Neural cell (in vitro differentiated cells): ENCODE data around the gene ESD. TPM values are rescaled to one million over a fixed set of nuclear protein-coding genes. Genes with fewer than 3 reads are reported as not detected.

Source experiments
- H2AFZ ChIP-seq: fragments of 200-600, 300-800 bp; sonication (generic), shearing (Covaris generic); 2 replicates; pipeline ENCODE4 v1.6.0; 2014; ENCODE audit warnings: low read depth, mild to moderate bottlenecking, antibody characterized with exemption, low read length, moderate library complexity
- H3F3A ChIP-seq: fragments of 200-600 bp; shearing (Covaris generic); 2 replicates; pipeline ENCODE4 v1.6.1; 2016; ENCODE audit warnings: mild to moderate bottlenecking, moderate library complexity, mixed read lengths, antibody characterized with exemption, low read length; ENCODE audit not compliant: insufficient read depth, poor library complexity, severe bottlenecking
- H3K27ac ChIP-seq: fragments of 200-600, 300-800 bp; sonication (generic), shearing (Covaris generic); 2 replicates; pipeline ENCODE4 v1.5.1; 2014; ENCODE audit warnings: mild to moderate bottlenecking, low read length, moderate library complexity
- H3K27me3 ChIP-seq: fragments of 300-800, 200-600 bp; sonication (generic), shearing (Covaris generic); 2 replicates; pipeline ENCODE4 v1.6.0; 2014; ENCODE audit warnings: mild to moderate bottlenecking, low read depth, low read length, moderate library complexity; ENCODE audit not compliant: insufficient read depth
- H3K36me3 ChIP-seq: fragments of 300-800, 200-600 bp; sonication (generic), shearing (Covaris generic); 2 replicates; pipeline ENCODE4 v1.5.1; 2014; ENCODE audit warnings: mild to moderate bottlenecking, antibody characterized with exemption, low read length, moderate library complexity; ENCODE audit not compliant: insufficient read depth
- H3K4me2 ChIP-seq: fragments of 300-800, 200-600 bp; sonication (generic), shearing (Covaris generic); 2 replicates; pipeline ENCODE4 v1.6.0; 2014; ENCODE audit warnings: mild to moderate bottlenecking, low read length
- H3K4me3 ChIP-seq: fragments of 300-800, 200-600 bp; sonication (generic), shearing (Covaris generic); 2 replicates; pipeline ENCODE4 v1.5.1; 2014; ENCODE audit warnings: mild to moderate bottlenecking, low read length, moderate library complexity
- H3K79me2 ChIP-seq: fragments of 200-600 bp; shearing (Covaris generic); replicated peaks from 2 replicates; pipeline ENCODE4 v1.6.0; 2014; ENCODE audit warnings: mild to moderate bottlenecking, low read length, moderate library complexity; ENCODE audit not compliant: insufficient read depth
- H3K9ac ChIP-seq: fragments of 300-800, 200-600 bp; sonication (generic), shearing (Covaris generic); 2 replicates; pipeline ENCODE4 v1.6.1; 2016; ENCODE audit warnings: mild to moderate bottlenecking, low read length, mixed read lengths
- H3K9me2 ChIP-seq: fragments of 200-600 bp; shearing (Covaris generic); 2 replicates; pipeline ENCODE4 v1.6.1; 2016; ENCODE audit warnings: mild to moderate bottlenecking, low read length, mixed read lengths; ENCODE audit not compliant: insufficient read depth
- H3K9me3 ChIP-seq: fragments of 200-600, 300-800 bp; sonication (generic), shearing (Covaris generic); 2 replicates; pipeline ENCODE4 v1.6.1; 2016; ENCODE audit warnings: mild to moderate bottlenecking, mixed run types, low read length, moderate library complexity, mixed read lengths
- H4K20me1 ChIP-seq: fragments of 200-600 bp; shearing (Covaris generic); 2 replicates; pipeline ENCODE4 v1.6.1; 2016; ENCODE audit warnings: mild to moderate bottlenecking, mixed run types; ENCODE audit not compliant: insufficient read depth
- CTCF ChIP-seq: fragments of 450-650 bp; IDR thresholded peaks from 2 replicates; pipeline ENCODE4 v1.5.1; 2014; ENCODE audit warnings: antibody characterized with exemption, mild to moderate bottlenecking, moderate library complexity; ENCODE audit not compliant: poor library complexity, severe bottlenecking
- EP300 ChIP-seq: fragments of 450-650 bp; conservative IDR thresholded peaks from 2 replicates; pipeline ENCODE4 v1.6.1; 2014; ENCODE audit warnings: antibody characterized with exemption, mild to moderate bottlenecking, moderate library complexity; ENCODE audit not compliant: poor library complexity, severe bottlenecking
- EZH2 ChIP-seq: fragments of 200-600, 300-800 bp; shearing (Covaris generic), sonication (generic); IDR thresholded peaks from 2 replicates; pipeline ENCODE4 v1.6.1; 2014; ENCODE audit warnings: antibody characterized with exemption, low read length, borderline replicate concordance, mild to moderate bottlenecking; ENCODE audit not compliant: insufficient read depth, poor library complexity, severe bottlenecking
- MXI1 ChIP-seq: fragments of 450-650 bp; conservative IDR thresholded peaks from 2 replicates; pipeline ENCODE4 v1.6.1; 2014; ENCODE audit warnings: antibody characterized with exemption, mild to moderate bottlenecking; ENCODE audit not compliant: poor library complexity, severe bottlenecking
- POLR2AphosphoS5 ChIP-seq: IDR thresholded peaks from 2 replicates; pipeline ENCODE4 v1.6.1; 2012
- RAD21 ChIP-seq: fragments of 450-650 bp; conservative IDR thresholded peaks from 2 replicates; pipeline ENCODE4 v1.6.1; 2014; ENCODE audit warnings: antibody characterized with exemption, mild to moderate bottlenecking, moderate library complexity
- SMC3 ChIP-seq: fragments of 450-650 bp; conservative IDR thresholded peaks from 2 replicates; pipeline ENCODE4 v1.6.1; 2014; ENCODE audit warnings: antibody characterized with exemption, mild to moderate bottlenecking, moderate library complexity; ENCODE audit not compliant: poor library complexity
- TAF1 ChIP-seq: IDR thresholded peaks from 2 replicates; pipeline ENCODE4 v1.6.1; 2012; ENCODE audit warnings: low read depth
- polyA plus RNA-seq: library from polyadenylated mRNA; depleted of rRNA; stranded (reverse); fragments of >200 nt; gene quantifications from 2 replicates; pipeline ENCODE4 v1.2.3, GENCODE V29; 2014
- TF ChIP-seq, protein P1 (sequence below): IDR thresholded peaks from 2 replicates; pipeline ENCODE4 v1.6.1; 2012; ENCODE audit warnings: borderline replicate concordance

ESD gene
- polyA plus RNA-seq, 1 donor from 2014 or later = 94.6 TPM

GRCh38 chr13:46783504-46783903, 13.5 kb downstream of the ESD start:
- no peak overlapping the region for H3K27ac ChIP-seq
- H2AFZ ChIP-seq = no peak overlapping the region
- H3K4me3 ChIP-seq = no peak overlapping the region
- no peak overlapping the region for H3K4me2 ChIP-seq
- no peaks in the 10 kb centered on the region for H3F3A ChIP-seq
- H3K27me3 ChIP-seq = no peaks in the 10 kb centered on the region
- H3K36me3 ChIP-seq = peaks cover 17% of the 10 kb centered on the region
- H3K9me3 ChIP-seq = no peaks in the 10 kb centered on the region
- H3K9me2 ChIP-seq = no peaks in the 10 kb centered on the region
- H3K9ac ChIP-seq = no peak overlapping the region
- TF ChIP-seq POLR2AphosphoS5 (no peak), TAF1 (no peak), CTCF (no peak), EP300 (no peak), SMC3 (no peak), EZH2 (no peak), RAD21 (no peak), MXI1 (no peak)
- TF ChIP-seq, protein P1, sequence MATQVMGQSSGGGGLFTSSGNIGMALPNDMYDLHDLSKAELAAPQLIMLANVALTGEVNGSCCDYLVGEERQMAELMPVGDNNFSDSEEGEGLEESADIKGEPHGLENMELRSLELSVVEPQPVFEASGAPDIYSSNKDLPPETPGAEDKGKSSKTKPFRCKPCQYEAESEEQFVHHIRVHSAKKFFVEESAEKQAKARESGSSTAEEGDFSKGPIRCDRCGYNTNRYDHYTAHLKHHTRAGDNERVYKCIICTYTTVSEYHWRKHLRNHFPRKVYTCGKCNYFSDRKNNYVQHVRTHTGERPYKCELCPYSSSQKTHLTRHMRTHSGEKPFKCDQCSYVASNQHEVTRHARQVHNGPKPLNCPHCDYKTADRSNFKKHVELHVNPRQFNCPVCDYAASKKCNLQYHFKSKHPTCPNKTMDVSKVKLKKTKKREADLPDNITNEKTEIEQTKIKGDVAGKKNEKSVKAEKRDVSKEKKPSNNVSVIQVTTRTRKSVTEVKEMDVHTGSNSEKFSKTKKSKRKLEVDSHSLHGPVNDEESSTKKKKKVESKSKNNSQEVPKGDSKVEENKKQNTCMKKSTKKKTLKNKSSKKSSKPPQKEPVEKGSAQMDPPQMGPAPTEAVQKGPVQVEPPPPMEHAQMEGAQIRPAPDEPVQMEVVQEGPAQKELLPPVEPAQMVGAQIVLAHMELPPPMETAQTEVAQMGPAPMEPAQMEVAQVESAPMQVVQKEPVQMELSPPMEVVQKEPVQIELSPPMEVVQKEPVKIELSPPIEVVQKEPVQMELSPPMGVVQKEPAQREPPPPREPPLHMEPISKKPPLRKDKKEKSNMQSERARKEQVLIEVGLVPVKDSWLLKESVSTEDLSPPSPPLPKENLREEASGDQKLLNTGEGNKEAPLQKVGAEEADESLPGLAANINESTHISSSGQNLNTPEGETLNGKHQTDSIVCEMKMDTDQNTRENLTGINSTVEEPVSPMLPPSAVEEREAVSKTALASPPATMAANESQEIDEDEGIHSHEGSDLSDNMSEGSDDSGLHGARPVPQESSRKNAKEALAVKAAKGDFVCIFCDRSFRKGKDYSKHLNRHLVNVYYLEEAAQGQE = no peak
- no peaks in the 10 kb centered on the region for H4K20me1 ChIP-seq
- H3K79me2 ChIP-seq = no peaks in the 10 kb centered on the region

DNA sequence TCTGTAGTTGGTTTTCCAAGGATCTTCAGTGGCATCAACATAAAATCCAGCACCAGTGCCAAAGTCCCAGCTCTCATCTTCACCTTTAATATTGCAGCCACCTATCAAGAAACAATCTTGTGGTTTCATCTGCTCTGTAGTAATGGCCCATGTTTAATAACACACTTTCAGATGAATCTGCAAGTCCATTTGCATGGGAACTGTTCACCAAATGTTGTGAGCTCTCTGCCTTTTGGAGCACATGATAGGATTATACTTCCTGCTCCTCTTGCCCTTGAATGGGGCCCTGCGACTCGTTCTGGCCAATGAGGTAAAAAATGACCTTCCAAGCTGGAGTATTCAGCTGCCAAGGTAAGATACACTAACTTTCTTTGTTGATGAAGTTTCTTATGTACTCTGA, 14.3 kb downstream of the ESD start:
- no peak for TF ChIP-seq POLR2AphosphoS5
- TF ChIP-seq MXI1 = no peak
- no peak for TF ChIP-seq EZH2
- no peak for TF ChIP-seq RAD21
- Histone ChIP-seq H3K27me3 (no peaks in the 10 kb centered on the region), H3K4me2 (no peak overlapping the region), H3K4me3 (no peak overlapping the region), H2AFZ (no peak overlapping the region), H3K36me3 (peaks cover 18% of the 10 kb centered on the region), H3K27ac (no peak overlapping the region), H3K79me2 (no peaks in the 10 kb centered on the region), H3K9ac (no peak overlapping the region), H4K20me1 (no peaks in the 10 kb centered on the region), H3K9me2 (no peaks in the 10 kb centered on the region), H3K9me3 (no peaks in the 10 kb centered on the region), H3F3A (no peaks in the 10 kb centered on the region)

DNA sequence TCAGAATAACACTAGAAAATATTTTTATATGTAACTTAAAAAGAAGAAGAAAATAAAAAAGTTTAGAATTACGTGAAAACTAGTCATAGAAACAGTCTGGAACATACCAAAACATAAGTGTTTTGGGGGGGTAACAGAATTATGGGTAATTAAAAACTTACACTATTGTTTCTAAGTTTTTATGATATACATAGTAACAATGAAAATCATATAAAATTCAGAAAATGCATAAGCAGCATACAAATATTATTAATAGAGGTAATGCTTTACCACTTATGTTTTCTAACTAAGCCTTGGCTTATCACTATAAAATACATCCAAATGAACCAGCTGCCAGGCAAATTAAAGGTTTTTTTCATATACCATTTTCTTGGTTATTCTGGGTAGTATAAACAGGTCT, 14.9 kb downstream of the ESD start:
- Histone ChIP-seq H3K79me2 (no peaks in the 10 kb centered on the region), H4K20me1 (no peaks in the 10 kb centered on the region), H3K27ac (no peak overlapping the region), H2AFZ (no peak overlapping the region), H3K36me3 (peaks cover 18% of the 10 kb centered on the region), H3F3A (no peaks in the 10 kb centered on the region), H3K4me2 (no peak overlapping the region), H3K9me3 (no peaks in the 10 kb centered on the region), H3K27me3 (no peaks in the 10 kb centered on the region), H3K9me2 (no peaks in the 10 kb centered on the region), H3K9ac (no peak overlapping the region), H3K4me3 (no peak overlapping the region)
- TF ChIP-seq RAD21 (no peak), EP300 (no peak), SMC3 (no peak), POLR2AphosphoS5 (no peak), MXI1 (no peak), EZH2 (no peak), TAF1 (no peak), CTCF (no peak)
- TF ChIP-seq, protein P1 = no peak
